NCI-H187 treated with DMSO at 0.1 percent for 48 hours (cell line): ENCODE data around the gene STAB1.

Source experiments
- DNase-seq: peaks from one replicate; lab custom pipeline; 2025; lab: John Stamatoyannopoulos, UW

The STAB1 gene

DNA sequence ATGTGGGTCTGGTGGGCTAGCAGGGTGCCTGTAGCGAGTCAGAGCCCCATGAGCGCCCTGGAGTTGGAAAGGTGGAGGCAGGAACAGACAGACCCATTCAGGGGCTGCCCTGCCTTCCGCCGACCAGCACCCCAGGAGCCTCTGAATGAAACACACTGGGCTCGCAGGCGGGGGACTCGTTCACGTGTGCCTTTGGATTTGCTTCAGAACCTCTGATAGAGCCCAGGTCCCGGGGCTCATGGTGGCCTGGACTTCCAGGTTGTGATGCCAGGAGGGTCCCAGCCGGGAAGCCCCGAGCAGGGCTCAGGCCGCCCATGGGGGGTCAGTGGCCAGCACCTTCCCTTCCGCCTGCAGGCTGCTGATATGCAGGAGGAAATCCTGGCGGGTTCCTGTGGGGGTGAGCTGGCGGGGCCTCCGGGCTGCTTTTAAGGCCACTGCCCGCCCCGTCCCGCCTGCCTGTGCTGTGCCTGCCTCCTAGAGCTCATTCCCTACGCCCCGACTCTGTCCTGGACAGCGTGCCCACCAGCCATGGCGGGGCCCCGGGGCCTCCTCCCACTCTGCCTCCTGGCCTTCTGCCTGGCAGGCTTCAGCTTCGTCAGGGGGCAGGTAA lies at the start of gene STAB1:
STAB1 (plus strand) TSS at position 453 of the 610 bp plus-strand sequence; CDS start at position 529, 76 bp downstream.
- DNase-seq = no peak

GRCh38 chr3:52446042-52446441 lies 49.1 kb upstream of the STAB1 start:
- no peak for DNase-seq

DNA sequence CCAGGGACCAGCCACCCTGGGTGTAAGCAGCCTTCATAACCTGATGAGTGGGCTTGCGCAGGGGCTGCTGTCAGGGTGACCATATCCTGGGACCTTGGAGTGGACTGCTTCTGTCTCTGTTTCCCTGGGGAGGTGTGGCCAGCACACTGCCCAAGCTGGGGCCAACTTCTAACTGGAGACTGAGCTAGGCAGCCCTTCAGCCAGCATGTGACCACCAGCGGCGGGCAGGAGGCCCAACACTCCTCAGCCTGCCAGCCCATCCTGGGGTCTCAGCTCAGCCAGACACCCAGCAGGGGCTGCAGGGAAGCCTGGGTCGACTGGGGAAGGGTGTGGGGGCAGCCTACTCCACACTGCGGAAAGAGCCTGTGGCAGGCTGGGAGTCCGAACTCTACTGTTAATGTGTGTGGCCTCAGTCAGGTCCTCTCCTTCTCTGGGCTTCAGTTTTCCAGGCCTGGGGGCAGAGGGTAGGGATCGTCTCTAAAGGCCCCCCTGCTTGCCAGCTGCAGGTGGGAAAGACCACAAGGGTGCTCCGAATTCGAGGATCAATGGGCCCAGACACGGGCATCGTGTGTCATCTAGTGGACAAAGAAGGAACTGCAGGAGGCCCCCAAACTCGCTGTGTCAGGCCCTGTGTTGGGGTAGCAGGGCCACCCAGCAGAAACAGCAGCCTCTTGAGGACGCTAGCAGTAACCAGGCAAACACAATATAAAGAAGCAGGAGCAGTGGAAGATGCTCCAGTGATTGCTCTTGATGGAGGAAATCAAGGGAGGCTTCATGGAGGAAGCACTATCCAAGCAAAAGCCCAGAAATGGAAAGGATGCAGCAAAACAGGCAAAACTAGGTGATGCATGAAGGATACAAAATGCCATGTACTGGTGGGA lies 48.3 kb upstream of the STAB1 start:
- DNase-seq = no peak

GRCh38 chr3:52447512-52448355 lies 47.4 kb upstream of the STAB1 start:
- DNase-seq = no peak

- DNase-seq = no peak
Measured at GRCh38 chr3:52450489-52451236, 44.5 kb upstream of the STAB1 start.

- DNase-seq = no peak
Measured at GRCh38 chr3:52451237-52452083, 43.7 kb upstream of the STAB1 start.

DNA sequence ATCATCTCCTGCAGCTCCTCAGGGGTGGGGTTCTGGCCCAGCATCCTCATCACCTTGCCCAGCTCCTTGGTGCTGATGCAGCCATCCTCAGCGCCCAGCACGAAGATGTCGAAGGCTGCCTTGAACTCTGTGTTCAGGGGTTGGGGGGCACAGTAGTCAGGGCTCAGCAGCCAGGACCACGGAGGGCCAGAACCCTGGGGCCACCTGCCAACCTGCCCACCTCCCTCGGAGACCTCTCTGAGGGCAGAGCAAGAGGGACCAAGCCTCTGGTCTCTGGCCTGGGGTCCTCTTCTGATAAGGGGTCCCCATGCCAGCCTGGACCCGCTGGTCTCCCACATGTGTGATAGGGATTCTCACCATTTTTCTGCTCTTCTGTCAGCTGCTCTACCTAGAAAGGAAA lies 43.0 kb upstream of the STAB1 start:
- DNase-seq = no peak

GRCh38 chr3:52452570-52453221 lies 42.4 kb upstream of the STAB1 start:
- DNase-seq = no peak

DNA sequence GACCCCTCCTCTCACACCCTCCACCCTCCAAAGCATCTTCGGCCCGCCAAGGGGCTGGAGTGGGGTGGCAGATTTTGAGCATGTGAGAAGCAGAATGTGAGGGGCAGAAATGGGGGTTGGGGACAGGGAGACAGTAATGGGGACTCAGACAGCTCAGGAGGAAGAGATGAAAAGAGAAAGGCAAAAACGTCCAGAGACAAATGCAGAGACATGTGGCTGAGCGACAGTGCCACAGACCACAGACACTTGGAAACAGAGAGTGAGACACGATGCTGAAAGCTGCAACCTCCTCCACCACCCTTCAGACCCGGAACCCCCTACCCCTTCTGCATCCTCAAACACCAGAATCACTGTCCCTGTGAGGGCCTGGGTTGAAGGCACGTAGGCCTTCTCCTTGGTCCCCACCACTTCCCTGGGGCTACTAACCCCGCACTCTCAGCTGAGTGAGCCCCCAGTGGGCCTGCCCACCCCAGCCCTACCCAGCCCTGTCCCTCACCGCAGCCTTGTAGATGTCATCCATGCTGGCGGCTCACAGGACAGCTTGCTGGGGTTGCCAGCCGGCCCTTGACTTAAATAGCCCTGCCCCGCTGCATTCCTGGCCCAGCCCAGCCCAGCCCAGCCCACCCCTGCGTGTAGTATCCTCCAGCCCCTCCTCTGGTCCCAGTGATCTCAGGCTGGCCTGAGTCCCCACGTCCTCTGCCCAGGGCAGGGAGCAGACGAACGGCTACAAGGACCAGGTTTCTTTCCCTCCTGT lies 41.5 kb upstream of the STAB1 start, which contains the start of gene TNNC1:
TNNC1 (minus strand) TSS at position 546 of the 754 bp plus-strand sequence; CDS start at position 520, 26 bp downstream.
- no peak for DNase-seq

DNA sequence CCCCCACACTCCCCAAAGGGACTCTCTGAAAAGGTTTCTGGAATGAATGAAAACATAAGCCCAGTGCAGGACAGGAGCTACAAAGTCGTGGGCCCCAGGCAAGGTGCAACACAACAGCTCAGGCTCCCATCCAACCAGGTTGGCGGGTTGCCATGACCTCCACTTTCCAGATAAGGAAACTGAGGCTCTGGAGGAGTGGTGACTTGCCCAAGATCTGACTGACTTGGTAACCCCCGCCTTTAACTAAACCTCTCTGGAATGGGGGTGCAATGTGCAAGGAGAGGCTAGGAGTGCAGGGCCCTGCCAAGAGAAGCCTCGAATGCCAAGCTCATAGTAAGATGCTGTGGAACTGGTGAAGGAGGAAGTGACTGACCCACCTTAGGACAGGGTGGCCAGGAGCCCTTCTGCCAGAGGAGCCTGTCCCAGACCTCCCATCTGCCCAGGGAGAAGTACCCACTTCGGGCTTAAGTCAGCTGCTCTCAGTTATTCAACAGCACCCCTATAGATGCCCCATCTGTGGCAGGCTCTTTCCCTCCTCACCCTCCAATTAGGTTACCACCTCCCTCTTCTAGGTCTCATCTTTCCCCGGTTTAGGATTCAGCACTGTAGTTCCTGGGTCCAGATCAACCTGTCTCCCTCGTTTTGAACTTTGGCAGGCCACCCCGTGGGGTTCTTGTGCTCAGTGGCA lies 40.7 kb upstream of the STAB1 start:
- no peak for DNase-seq

GRCh38 chr3:52454938-52455282 lies 40.2 kb upstream of the STAB1 start:
- no peak for DNase-seq

DNA sequence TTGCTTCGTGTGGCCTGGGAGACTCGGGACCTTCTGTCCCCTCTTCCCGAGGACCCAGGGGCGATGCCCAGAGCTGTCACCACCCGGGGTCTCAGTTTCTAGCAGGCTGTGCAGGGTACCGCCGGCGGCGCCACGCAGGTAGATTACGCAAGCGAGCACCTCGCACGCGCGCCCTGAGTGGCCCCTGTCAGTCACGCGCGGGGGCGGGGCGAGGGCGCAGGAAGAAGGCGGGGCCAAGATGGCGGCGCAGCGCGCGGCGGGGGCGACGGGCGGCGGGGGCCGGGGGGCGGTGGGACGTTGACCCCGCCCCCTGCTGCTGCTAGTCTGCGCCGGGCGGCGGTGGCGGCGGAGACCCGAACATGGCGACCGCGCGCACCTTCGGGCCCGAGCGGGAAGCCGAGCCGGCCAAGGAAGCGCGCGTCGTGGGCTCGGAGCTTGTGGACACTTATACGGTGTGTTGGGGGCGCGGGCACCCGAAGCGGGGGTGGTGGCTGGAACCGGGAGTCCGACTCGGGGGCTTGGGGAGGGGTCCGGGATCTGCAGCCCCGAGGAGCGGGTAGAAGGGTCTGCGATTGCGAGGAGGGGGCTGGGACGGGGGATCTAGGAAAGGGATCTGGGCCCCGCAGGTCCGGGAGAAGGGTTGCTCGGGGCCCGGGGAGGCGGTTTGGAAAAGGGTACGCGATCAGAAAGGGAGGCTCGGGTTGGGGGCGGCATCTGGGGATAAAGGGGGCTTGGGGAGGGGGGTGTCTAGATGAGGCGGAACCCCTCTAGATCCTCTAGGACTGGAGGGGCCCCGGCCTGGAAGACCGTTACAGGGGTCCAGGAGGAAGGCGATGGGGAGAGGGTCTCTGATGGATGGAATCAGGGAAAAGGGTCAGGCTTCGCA lies 39.6 kb upstream of the STAB1 start, which contains the start of gene NISCH:
NISCH (plus strand) TSS at position 322 of the 886 bp plus-strand sequence; CDS start at position 360, 38 bp downstream.
- DNase-seq = no peak

- DNase-seq = no peak
Measured at GRCh38 chr3:52456169-52456799, 38.9 kb upstream of the STAB1 start.

DNA sequence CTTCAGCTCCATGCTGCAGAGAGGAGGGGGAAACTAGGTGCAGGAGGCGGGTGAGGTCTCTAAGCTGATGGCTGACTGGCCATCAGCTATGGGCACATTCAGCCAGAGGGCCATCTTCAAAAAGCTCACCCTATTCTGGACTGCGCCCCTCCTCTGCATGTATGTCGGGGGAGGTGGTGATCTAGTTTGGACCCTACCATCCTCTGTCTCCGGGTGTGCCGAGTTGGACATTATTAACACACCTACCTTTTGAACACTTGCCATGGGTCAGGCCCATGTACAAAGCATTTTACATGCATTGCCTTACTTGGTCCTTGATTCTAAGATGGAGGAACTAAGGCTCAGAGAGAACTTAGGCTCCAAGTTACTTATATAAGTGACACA lies 38.3 kb upstream of the STAB1 start:
- DNase-seq = no peak

GRCh38 chr3:52458031-52458760 lies 36.9 kb upstream of the STAB1 start:
- DNase-seq = no peak

DNA sequence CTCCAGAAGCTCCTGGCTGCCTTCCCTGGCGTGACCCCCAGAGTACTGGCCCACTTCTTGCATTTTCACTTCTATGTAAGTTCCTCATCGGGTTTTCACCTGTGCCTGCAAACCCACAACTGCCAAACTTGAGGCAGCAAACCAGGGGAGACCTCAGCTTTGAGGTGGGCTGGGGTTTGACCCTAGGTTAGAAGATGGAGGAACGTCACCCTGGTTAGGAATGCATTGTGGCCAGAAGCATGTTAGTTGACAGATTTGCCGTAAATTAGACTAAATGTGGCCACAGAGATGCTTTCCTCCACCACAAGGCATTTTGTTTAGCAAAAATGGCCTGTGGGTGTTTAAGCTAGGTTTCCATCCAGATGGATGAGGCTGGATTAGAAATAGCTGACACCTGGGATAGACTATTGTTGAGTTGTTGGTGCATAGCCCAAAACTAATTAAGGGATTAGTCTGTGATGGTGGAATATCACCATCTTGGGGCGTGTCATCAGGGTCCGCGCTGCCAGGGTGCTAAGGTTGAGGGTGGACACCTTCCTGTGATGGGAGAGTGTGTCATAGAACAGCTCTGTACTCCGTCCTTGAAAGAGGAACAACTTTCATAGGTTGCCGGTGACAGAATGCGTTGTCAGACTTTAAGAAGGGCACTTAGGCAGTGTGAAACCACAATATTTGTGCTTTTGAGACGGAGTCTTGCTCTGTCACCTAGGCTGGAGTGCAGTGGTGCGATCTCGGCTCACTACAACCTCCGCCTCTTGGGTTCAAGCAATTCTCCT lies 36.2 kb upstream of the STAB1 start:
- no peak for DNase-seq
